GM12865 (cell line): ENCODE data around the gene SERPINA6.

Source experiments
- DNase-seq: peaks from one replicate; pipeline ENCODE4 v3.0.0; 2010; ENCODE audit warnings: low read depth
- H3K4me3 ChIP-seq: 2 replicates; pipeline ENCODE4 v1.5.1; 2011; ENCODE audit warnings: mild to moderate bottlenecking, low read depth, low read length, control low read depth
- CTCF ChIP-seq: IDR thresholded peaks from 2 replicates; pipeline ENCODE4 v1.5.1; 2011; ENCODE audit warnings: low read length, control low read depth, low read depth, inconsistent platforms; ENCODE audit not compliant: insufficient read depth; ENCODE audit errors: missing control alignments

Gene SERPINA6

GRCh38 chr14:94367347-94368242, 44.5 kb upstream of the SERPINA6 start:
- H3K4me3 ChIP-seq: no peak overlapping the region
- no peak for DNase-seq
- TF ChIP-seq CTCF: no peak

GRCh38 chr14:94366146-94366915, 43.2 kb upstream of the SERPINA6 start, which contains the start of gene SERPINA2:
TSS of gene SERPINA2 (minus strand) at chr14:94366698.
- DNase-seq: no peak
- H3K4me3 ChIP-seq: no peak within 1 kb of the TSS
- no peak for TF ChIP-seq CTCF

GRCh38 chr14:94365624-94366023, 42.5 kb upstream of the SERPINA6 start:
- no peak overlapping the region for H3K4me3 ChIP-seq
- TF ChIP-seq CTCF: no peak
- DNase-seq: no peak

GRCh38 chr14:94364964-94365363, 41.8 kb upstream of the SERPINA6 start:
- DNase-seq: no peak
- H3K4me3 ChIP-seq: no peak overlapping the region
- no peak for TF ChIP-seq CTCF

- no peak for DNase-seq
- no peak for TF ChIP-seq CTCF
- no peak overlapping the region for H3K4me3 ChIP-seq
These were observed 40.9 kb upstream of the SERPINA6 start for GRCh38 chr14:94364037-94364436.

GRCh38 chr14:94363151-94363624, 40.1 kb upstream of the SERPINA6 start:
- no peak for TF ChIP-seq CTCF
- no peak for DNase-seq

More at GRCh38 chr14:94363151-94363624, 40.1 kb upstream of the SERPINA6 start:
- no peak overlapping the region for H3K4me3 ChIP-seq
